ENCODE measurements around the gene CEP290.

Gene CEP290

DNA sequence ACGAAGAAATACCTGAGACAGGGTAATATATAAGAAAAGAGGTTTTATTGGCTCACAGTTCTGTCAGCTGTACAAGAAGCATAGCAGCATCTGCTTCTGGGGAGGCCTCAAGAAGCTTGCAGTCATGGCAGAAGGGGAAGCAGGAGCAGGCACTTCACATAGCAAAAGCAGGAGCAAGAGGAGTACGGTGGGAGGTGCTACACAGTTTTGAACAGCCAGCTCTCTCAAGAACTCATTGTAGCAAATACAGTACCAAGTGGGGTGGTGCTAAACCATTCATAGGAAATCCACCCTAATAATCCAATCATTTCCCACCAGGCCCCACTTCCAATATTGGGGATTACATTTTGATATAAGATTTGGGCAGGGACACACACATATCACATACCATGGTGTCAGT lies 8.2 kb upstream of the CEP290 start:
- Histone ChIP-seq H3K4me3 (replicated peaks; ENCODE audit: insufficient read depth, low read length) (no peak overlapping the region), H3K27me3 (ENCODE audit: insufficient read depth, poor library complexity, severe bottlenecking) (no peaks in the 10 kb centered on the region), H3K27ac (replicated peaks) (no peak overlapping the region)
- TF ChIP-seq POLR2AphosphoS5 (IDR thresholded peaks at IDR 0.05; ENCODE audit: low read depth) (no peak), GABPA (IDR thresholded peaks at IDR 0.05; ENCODE audit: low read depth) (no peak), SPI1 (IDR thresholded peaks at IDR 0.05; ENCODE audit: borderline replicate concordance, low read depth) (no peak)
- TF ChIP-seq, protein P1, sequence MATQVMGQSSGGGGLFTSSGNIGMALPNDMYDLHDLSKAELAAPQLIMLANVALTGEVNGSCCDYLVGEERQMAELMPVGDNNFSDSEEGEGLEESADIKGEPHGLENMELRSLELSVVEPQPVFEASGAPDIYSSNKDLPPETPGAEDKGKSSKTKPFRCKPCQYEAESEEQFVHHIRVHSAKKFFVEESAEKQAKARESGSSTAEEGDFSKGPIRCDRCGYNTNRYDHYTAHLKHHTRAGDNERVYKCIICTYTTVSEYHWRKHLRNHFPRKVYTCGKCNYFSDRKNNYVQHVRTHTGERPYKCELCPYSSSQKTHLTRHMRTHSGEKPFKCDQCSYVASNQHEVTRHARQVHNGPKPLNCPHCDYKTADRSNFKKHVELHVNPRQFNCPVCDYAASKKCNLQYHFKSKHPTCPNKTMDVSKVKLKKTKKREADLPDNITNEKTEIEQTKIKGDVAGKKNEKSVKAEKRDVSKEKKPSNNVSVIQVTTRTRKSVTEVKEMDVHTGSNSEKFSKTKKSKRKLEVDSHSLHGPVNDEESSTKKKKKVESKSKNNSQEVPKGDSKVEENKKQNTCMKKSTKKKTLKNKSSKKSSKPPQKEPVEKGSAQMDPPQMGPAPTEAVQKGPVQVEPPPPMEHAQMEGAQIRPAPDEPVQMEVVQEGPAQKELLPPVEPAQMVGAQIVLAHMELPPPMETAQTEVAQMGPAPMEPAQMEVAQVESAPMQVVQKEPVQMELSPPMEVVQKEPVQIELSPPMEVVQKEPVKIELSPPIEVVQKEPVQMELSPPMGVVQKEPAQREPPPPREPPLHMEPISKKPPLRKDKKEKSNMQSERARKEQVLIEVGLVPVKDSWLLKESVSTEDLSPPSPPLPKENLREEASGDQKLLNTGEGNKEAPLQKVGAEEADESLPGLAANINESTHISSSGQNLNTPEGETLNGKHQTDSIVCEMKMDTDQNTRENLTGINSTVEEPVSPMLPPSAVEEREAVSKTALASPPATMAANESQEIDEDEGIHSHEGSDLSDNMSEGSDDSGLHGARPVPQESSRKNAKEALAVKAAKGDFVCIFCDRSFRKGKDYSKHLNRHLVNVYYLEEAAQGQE (IDR thresholded peaks at IDR 0.05; ENCODE audit: insufficient replicate concordance, low read depth): no peak
- TF ChIP-seq, protein P2, sequence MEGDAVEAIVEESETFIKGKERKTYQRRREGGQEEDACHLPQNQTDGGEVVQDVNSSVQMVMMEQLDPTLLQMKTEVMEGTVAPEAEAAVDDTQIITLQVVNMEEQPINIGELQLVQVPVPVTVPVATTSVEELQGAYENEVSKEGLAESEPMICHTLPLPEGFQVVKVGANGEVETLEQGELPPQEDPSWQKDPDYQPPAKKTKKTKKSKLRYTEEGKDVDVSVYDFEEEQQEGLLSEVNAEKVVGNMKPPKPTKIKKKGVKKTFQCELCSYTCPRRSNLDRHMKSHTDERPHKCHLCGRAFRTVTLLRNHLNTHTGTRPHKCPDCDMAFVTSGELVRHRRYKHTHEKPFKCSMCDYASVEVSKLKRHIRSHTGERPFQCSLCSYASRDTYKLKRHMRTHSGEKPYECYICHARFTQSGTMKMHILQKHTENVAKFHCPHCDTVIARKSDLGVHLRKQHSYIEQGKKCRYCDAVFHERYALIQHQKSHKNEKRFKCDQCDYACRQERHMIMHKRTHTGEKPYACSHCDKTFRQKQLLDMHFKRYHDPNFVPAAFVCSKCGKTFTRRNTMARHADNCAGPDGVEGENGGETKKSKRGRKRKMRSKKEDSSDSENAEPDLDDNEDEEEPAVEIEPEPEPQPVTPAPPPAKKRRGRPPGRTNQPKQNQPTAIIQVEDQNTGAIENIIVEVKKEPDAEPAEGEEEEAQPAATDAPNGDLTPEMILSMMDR (IDR thresholded peaks at IDR 0.05; ENCODE audit: insufficient read depth, low read length): no peak
- DNase-seq (ENCODE audit: low read depth in 1 of 2, low spot score in 1 of 2): no peak

DNA sequence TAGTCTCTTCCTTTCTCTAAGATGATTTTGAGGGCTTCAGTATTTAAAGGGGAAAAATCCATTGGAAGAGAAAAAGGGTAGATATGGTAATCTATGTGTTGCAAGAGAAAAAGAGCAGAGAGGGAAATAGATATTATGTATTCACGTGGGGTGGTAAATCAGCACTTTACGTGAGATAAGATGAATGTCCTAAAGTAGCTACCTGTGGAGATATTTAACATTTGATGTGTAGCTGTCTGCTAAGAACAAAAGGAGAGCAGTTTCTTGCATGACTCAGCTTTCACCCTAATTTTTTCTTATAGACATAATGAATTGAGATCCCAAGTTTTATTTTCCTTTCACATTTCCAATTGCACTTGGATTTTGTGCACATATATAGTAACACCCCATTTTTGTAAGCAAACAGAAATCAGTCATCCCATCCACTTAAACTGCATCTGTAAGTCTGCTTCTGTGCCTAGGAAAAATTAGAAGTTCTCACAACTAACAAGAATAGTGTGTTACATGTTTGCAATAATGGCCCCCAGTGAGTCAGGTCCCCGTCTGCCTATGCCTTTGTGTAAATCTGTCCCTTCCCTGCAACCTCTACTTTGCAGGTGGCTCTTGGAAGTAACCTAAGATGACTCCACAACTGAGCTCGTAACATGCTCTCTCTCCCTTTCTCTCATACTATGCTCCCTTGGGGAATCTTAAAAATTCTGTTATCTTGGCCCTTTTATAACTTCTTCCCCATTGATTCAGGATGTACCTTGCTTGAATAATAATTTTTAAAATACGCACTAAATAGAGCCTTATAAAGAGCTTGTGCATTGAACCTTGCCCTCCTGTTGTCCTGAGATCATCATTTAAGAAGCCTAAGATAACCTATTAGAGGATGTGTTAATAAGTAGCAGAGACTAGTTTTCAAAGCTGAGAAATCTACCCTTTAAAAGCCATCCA lies 3.9 kb upstream of the CEP290 start:
- DNase-seq (ENCODE audit: low read depth in 1 of 2, low spot score in 1 of 2): no peak
- Histone ChIP-seq H3K4me3 (replicated peaks; ENCODE audit: insufficient read depth, low read length) (no peak overlapping the region), H3K27ac (replicated peaks) (no peak overlapping the region), H3K27me3 (ENCODE audit: insufficient read depth, poor library complexity, severe bottlenecking) (no peaks in the 10 kb centered on the region)
- TF ChIP-seq SPI1 (IDR thresholded peaks at IDR 0.05; ENCODE audit: borderline replicate concordance, low read depth) (no peak), POLR2AphosphoS5 (IDR thresholded peaks at IDR 0.05; ENCODE audit: low read depth) (no peak), GABPA (IDR thresholded peaks at IDR 0.05; ENCODE audit: low read depth) (no peak)
- TF ChIP-seq, protein P1 (IDR thresholded peaks at IDR 0.05; ENCODE audit: insufficient replicate concordance, low read depth): no peak
- TF ChIP-seq, protein P2 (IDR thresholded peaks at IDR 0.05; ENCODE audit: insufficient read depth, low read length): no peak

DNA sequence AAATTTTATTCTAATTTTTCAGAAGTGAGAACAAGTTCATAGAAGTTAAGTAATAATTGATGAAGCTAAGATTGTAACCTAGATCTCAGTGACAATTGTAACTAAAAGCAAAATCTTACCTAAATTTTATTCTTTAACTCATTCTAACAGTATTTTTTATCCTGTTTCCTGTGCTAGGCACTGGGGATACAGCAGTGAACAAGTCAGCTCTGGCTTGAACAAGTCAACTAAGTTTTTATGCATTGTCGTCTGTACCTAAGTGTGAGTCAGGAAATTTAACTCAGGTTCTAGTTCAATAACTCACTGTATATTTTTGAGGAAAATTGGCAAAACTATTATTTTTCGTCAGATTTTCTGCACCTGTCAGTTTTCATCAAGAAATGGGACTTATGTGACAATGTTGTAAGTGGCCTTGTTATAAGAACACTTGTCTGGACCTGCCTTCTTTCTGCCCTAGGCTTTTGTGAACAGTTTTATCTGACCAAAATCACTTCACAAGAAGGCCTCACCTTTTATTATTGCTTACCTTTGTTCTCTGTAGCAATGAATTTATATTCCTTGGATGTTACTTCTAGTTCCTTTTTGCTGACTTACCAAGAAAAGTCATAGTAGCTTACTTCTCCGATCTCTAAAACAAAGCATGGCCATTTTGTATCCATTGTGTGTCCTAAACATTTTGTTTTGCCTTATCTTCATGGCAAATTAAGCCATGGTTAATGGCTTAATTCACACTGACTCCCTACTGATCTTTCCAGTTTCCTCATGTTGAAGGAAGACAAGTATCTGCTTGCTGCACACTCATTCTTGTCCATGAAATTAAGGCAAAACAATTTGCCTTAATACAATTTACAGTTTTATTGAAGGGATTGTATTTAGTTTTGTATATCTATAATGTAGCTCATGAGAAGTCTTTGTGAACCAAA lies 2.9 kb upstream of the CEP290 start:
- no peaks in the 10 kb centered on the region for H3K27me3 ChIP-seq (ENCODE audit: insufficient read depth, poor library complexity, severe bottlenecking)
- no peak for DNase-seq (ENCODE audit: low read depth in 1 of 2, low spot score in 1 of 2)
- H3K4me3 ChIP-seq (replicated peaks; ENCODE audit: insufficient read depth, low read length): no peak overlapping the region
- TF ChIP-seq, protein P1 (IDR thresholded peaks at IDR 0.05; ENCODE audit: insufficient replicate concordance, low read depth): no peak
- TF ChIP-seq SPI1 (IDR thresholded peaks at IDR 0.05; ENCODE audit: borderline replicate concordance, low read depth) (no peak), POLR2AphosphoS5 (IDR thresholded peaks at IDR 0.05; ENCODE audit: low read depth) (no peak), GABPA (IDR thresholded peaks at IDR 0.05; ENCODE audit: low read depth) (no peak)
- TF ChIP-seq, protein P2 (IDR thresholded peaks at IDR 0.05; ENCODE audit: insufficient read depth, low read length): no peak
- no peak overlapping the region for H3K27ac ChIP-seq (replicated peaks)

Measured in HL-60 (cell line).